Measurements from ENCODE around the gene PRSS33. TPM values are rescaled to one million over a fixed set of nuclear protein-coding genes. Genes with fewer than 3 reads are reported as not detected.

PRSS33 gene
- total RNA-seq, 1 experiment from 2014 or later: not detected

- no peak overlapping the region for H3K4me3 Mint-ChIP-seq
- TF ChIP-seq CTCF (conservative IDR thresholded peaks at IDR 0.05): no peak
These were observed 24.2 kb downstream of the PRSS33 start for GRCh38 chr16:2763173-2763572.

More at GRCh38 chr16:2763173-2763572, 24.2 kb downstream of the PRSS33 start:
- no peak overlapping the region for H3T11ph ChIP-seq (ENCODE audit: low read length)
- H2BK12ac ChIP-seq (ENCODE audit: insufficient read length, low read depth, low read length): no peak overlapping the region
- H2BK5ac ChIP-seq (ENCODE audit: insufficient read length, low read length): no peak overlapping the region
- no peaks in the 10 kb centered on the region for H3K27me3 Mint-ChIP-seq (ENCODE audit: low read depth)
- H3K4ac ChIP-seq (ENCODE audit: low read depth, low read length): no peak overlapping the region
- H3K79me1 ChIP-seq (ENCODE audit: insufficient read depth, low read depth, low read length, poor library complexity, severe bottlenecking): peaks cover 23% of the 10 kb centered on the region
- H3K27ac ChIP-seq (ENCODE audit: insufficient read length, low read depth, low read length): no peak overlapping the region
- peaks cover 0 to 9% of the 10 kb centered on the region in 2 experiments; a peak in 2 of 4 replicates for H3K4me1 Mint-ChIP-seq
- WGBS (ENCODE audit: extremely low coverage, insufficient read length, low lambda C conversion rate): no CpG with 5 or more reads among the region's 6 CpGs
- no peak for DNase-seq
- H2AK5ac ChIP-seq (ENCODE audit: insufficient read length, low read length): no peak overlapping the region
- no peak overlapping the region for H2AFZ ChIP-seq (ENCODE audit: low read length)
- H3K79me2 ChIP-seq (ENCODE audit: insufficient read depth, low read length): peaks cover 9% of the 10 kb centered on the region; the same call in 1 of the 2 replicates
- no peak overlapping the region for H4K5ac ChIP-seq (ENCODE audit: insufficient read length, low read depth, low read length)
- H3K23me2 ChIP-seq (ENCODE audit: insufficient read length, low read depth, low read length, poor library complexity, severe bottlenecking): no peaks in the 10 kb centered on the region
- no peak overlapping the region for H2BK20ac ChIP-seq (ENCODE audit: low read depth, low read length, poor library complexity, severe bottlenecking)
- H3K27ac Mint-ChIP-seq: no peak overlapping the region
- no peak overlapping the region for H3K18ac ChIP-seq (ENCODE audit: insufficient read length, low read depth, low read length)
- H4K8ac ChIP-seq (replicated peaks; ENCODE audit: insufficient read length, low read depth, low read length): no peak overlapping the region
- no peak overlapping the region for H3K56ac ChIP-seq (ENCODE audit: insufficient read length, low read depth, low read length)
- H3K4me2 ChIP-seq (ENCODE audit: insufficient read depth, insufficient read length, low read length): no peak overlapping the region
- no peak overlapping the region for H2BK15ac ChIP-seq (ENCODE audit: low read depth, low read length)
- H3K14ac ChIP-seq (ENCODE audit: insufficient read depth, low read length): no peak overlapping the region
- H3K36me3 Mint-ChIP-seq (ENCODE audit: insufficient read depth in 1 of 3, low read depth in 3 of 3): peaks cover 96 to 100% (median 100%) of the 10 kb centered on the region in 3 experiments
- no peaks in the 10 kb centered on the region for H3K9me3 ChIP-seq (ENCODE audit: control insufficient read depth, low read depth, low read length)
- H3K9ac ChIP-seq (ENCODE audit: extremely low read depth, insufficient read length, low read length): no peak overlapping the region
- no peaks in the 10 kb centered on the region for H3K27me3 ChIP-seq (ENCODE audit: insufficient read depth, low read length)
- H2BK120ac ChIP-seq (ENCODE audit: low read depth, low read length, poor library complexity, severe bottlenecking): no peak overlapping the region
- no peak overlapping the region for H3K23ac ChIP-seq (ENCODE audit: insufficient read length, low read depth, low read length)
- H3K4me1 ChIP-seq (ENCODE audit: insufficient read depth, low read length): no peaks in the 10 kb centered on the region
- peaks cover 34 to 57% of the 10 kb centered on the region in 2 experiments for H3K9me3 Mint-ChIP-seq
- no peak overlapping the region for H4K91ac ChIP-seq (ENCODE audit: insufficient read length, low read depth, low read length)
- no peaks in the 10 kb centered on the region for H4K20me1 ChIP-seq (ENCODE audit: control insufficient read depth, insufficient read depth, insufficient read length)
